LHCN-M2 (cell line): ENCODE data around the gene USP3. TPM values are rescaled to one million over a fixed set of nuclear protein-coding genes. Genes with fewer than 3 reads are reported as not detected.
A peak's percentile ranks its signal among the peaks of the same experiment; 100 is the strongest.
"Not testable (repeated sequence)": the region's sequence is repeated elsewhere in the genome, so short reads cannot be mapped to it uniquely, and the experiment has no call there.

Experiments used
- DNase-seq: peaks from one replicate; pipeline ENCODE4 v3.0.0-alpha.2; 2012; ENCODE audit warnings: low read depth
- total RNA-seq: library from RNA; depleted of rRNA; stranded (reverse); fragments of >200 nt; gene quantifications from 2 replicates; pipeline ENCODE4 v1.2.3, GENCODE V29; 2014

Gene USP3
- total RNA-seq, 1 experiment from 2014 or later = 24.3 TPM

- DNase-seq = no peak
Observed at GRCh38 chr15:63513271-63513670, 8.9 kb downstream of the USP3 start.

GRCh38 chr15:63513728-63514127 lies 9.3 kb downstream of the USP3 start:
- no peak for DNase-seq

GRCh38 chr15:63514531-63514943 lies 10.1 kb downstream of the USP3 start:
- peak; percentile 65 for DNase-seq

- DNase-seq = no peak
Observed at GRCh38 chr15:63517202-63517601, 12.8 kb downstream of the USP3 start.

GRCh38 chr15:63517628-63518027 lies 13.2 kb downstream of the USP3 start:
- DNase-seq = no peak

- DNase-seq = no peak
Observed at GRCh38 chr15:63519041-63519440, 14.6 kb downstream of the USP3 start.

- no peak for DNase-seq
Observed at GRCh38 chr15:63519548-63520178, 15.3 kb downstream of the USP3 start.

- not testable (repeated sequence) for DNase-seq
Observed at GRCh38 chr15:63520462-63520861, 16.1 kb downstream of the USP3 start.

- DNase-seq = no peak
Observed at GRCh38 chr15:63522225-63522578, 17.8 kb downstream of the USP3 start.

- peak; percentile 49 for DNase-seq
Observed at GRCh38 chr15:63523306-63523990, 19.1 kb downstream of the USP3 start.

- DNase-seq = no peak
Observed at GRCh38 chr15:63524316-63525015, 20.1 kb downstream of the USP3 start.

- DNase-seq = no peak
Observed at GRCh38 chr15:63526401-63526800, 22.0 kb downstream of the USP3 start.

GRCh38 chr15:63528138-63528659 lies 23.8 kb downstream of the USP3 start:
- no peak for DNase-seq

- no peak for DNase-seq
Observed at GRCh38 chr15:63530235-63530634, 25.8 kb downstream of the USP3 start.

- no peak for DNase-seq
Observed at GRCh38 chr15:63530752-63531299, 26.4 kb downstream of the USP3 start.

GRCh38 chr15:63531586-63531985 lies 27.2 kb downstream of the USP3 start:
- no peak for DNase-seq

GRCh38 chr15:63532307-63532744 lies 27.9 kb downstream of the USP3 start:
- DNase-seq = no peak

- DNase-seq = not testable (repeated sequence)
Observed at GRCh38 chr15:63534888-63535287, 30.5 kb downstream of the USP3 start.

GRCh38 chr15:63535689-63536088 lies 31.3 kb downstream of the USP3 start:
- DNase-seq = no peak

GRCh38 chr15:63538876-63539275 lies 34.5 kb downstream of the USP3 start:
- DNase-seq = no peak

- peak; percentile 17 for DNase-seq
Observed at GRCh38 chr15:63539521-63539920, 35.1 kb downstream of the USP3 start.

GRCh38 chr15:63539998-63540397 lies 35.6 kb downstream of the USP3 start:
- DNase-seq = no peak
